Fibroblast of mammary gland (primary cell): ENCODE results near the gene TCP1.

ENCODE experiments used
- DNase-seq: peaks from one replicate; pipeline ENCODE4 v3.0.0-alpha.2; 2010; ENCODE audit warnings: low read depth
- H3K4me3 ChIP-seq: 2 replicates; pipeline ENCODE4 v1.5.1; 2011; ENCODE audit warnings: low read depth, mild to moderate bottlenecking, low read length, moderate library complexity; ENCODE audit not compliant: control insufficient read depth
- TF ChIP-seq, protein P1 (sequence below): conservative IDR thresholded peaks from 2 replicates; pipeline ENCODE4 v1.5.1; 2011; ENCODE audit warnings: low read depth, low read length, inconsistent platforms; ENCODE audit not compliant: control insufficient read depth, insufficient read depth

The TCP1 gene

DNA sequence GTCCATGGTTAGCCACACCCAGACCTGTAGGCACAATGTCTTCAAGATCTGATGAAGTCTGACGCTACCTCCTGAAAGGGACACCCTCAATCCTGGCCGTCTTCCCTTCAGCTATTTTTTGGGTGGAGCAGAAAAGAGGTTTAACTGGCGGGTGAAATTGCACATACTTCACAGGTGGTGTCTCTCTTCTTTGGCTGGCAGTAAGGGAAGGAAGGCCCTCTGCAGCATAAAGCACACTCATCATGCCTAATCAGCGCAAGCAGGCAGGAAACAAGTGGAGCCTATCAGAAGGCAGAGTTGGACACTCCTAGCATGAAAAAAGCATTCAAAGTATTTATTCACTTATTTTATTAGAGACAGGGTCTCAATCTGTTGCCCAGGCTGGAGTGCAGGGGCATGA lies 43.5 kb upstream of the TCP1 start:
- DNase-seq = no peak
- H3K4me3 ChIP-seq = no peak overlapping the region
- TF ChIP-seq, protein P1, sequence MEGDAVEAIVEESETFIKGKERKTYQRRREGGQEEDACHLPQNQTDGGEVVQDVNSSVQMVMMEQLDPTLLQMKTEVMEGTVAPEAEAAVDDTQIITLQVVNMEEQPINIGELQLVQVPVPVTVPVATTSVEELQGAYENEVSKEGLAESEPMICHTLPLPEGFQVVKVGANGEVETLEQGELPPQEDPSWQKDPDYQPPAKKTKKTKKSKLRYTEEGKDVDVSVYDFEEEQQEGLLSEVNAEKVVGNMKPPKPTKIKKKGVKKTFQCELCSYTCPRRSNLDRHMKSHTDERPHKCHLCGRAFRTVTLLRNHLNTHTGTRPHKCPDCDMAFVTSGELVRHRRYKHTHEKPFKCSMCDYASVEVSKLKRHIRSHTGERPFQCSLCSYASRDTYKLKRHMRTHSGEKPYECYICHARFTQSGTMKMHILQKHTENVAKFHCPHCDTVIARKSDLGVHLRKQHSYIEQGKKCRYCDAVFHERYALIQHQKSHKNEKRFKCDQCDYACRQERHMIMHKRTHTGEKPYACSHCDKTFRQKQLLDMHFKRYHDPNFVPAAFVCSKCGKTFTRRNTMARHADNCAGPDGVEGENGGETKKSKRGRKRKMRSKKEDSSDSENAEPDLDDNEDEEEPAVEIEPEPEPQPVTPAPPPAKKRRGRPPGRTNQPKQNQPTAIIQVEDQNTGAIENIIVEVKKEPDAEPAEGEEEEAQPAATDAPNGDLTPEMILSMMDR = no peak

DNA sequence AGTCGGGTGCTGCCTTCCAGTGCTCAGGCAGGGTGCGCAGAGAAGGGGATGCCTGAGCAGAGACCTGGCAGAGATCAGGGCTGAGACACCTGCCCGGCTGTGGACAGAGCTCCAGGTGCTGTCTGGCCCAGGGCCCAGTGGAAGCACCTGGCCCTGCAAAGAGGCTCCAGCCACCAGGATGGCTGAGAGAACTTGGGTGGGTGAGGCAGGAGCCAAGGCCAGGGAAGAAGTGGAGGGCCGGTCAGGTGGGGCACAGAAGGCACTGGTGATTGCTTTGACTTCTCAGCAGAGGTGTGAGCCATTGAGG lies 41.9 kb upstream of the TCP1 start:
- H3K4me3 ChIP-seq = no peak overlapping the region
- TF ChIP-seq, protein P1 = no peak
- no peak for DNase-seq

DNA sequence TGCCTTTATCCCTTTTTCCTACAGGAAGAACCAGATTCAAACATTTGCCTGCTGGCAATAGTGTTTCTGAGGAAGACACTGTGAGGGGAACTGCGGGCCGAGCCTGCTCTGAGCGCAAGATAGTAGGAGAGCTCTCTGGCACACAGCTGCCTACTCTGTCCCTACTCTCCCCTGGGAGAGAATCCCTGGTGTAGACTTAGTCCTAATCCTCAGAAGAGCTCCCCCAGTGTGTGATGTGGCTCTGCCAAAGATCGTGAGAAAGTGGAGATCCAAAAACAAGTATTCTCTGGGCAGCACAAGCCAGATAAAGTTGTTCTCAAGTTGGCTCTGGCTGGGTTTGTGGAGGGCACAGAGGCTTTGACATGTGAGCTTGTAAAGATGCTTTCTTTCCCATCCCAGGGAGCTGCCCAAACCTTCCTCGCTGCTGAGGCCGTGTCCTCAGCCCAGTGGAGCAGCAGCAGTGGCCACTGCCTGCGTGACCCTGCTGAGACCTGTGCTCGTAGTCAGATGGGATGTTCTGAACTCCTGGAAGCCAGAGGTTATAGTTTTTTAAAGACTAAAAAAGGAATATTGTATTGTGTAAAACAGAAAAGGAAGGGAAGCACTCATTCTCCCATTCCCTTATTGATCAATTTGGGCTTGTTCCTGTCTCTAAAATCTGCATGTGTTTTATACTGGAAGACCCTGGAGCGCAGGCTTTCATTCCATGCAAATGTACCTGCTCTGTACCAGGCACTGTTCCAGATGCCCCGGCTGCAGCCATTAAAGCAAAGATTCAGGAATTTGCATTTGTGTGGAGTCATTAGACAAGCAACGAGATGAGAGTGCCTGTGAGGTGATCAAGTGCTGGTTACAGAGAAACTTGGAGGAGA lies 41.3 kb upstream of the TCP1 start:
- TF ChIP-seq, protein P1 = no peak
- no peak for DNase-seq
- no peak overlapping the region for H3K4me3 ChIP-seq

DNA sequence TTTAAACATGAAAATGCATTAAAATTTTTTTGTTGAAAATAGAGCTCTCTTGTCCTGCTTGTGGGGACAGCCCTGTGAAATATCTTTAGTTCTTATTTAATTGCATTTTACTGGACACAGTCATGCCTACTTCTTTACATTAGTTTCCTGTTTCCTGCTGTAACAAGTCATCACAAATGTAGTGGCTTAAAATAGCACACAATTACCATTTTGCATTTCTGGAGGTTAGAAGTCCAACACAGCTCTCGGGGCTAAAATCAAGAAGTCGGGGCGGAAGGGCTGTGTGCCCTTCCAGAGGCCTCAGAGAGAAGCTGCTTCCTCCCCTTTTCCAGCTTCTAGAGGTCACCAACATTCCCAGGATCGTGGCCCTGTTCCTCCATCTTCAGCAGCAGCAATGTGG lies 40.1 kb upstream of the TCP1 start:
- no peak overlapping the region for H3K4me3 ChIP-seq
- DNase-seq = no peak
- TF ChIP-seq, protein P1 = no peak

DNA sequence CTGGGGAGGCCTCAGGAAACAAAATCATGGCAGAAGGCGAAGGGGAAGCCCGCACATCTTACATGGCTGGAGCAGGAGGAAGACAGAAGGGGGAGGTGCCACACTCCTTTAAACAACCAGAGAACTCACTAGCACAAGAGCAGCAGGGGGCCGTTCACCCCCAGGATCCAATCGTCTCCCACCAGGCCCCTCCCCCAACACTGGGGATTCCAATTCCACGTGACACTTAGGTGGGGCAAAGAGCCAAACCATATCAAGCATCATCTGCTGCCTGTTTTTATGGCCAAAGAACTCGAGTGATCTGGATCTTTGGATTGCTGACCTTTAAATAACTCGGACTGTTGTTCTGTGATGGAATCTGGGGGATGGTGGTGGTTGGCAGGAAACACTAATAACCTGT lies 38.7 kb upstream of the TCP1 start:
- H3K4me3 ChIP-seq = no peak overlapping the region
- DNase-seq = peak; percentile 22
- TF ChIP-seq, protein P1 = no peak

DNA sequence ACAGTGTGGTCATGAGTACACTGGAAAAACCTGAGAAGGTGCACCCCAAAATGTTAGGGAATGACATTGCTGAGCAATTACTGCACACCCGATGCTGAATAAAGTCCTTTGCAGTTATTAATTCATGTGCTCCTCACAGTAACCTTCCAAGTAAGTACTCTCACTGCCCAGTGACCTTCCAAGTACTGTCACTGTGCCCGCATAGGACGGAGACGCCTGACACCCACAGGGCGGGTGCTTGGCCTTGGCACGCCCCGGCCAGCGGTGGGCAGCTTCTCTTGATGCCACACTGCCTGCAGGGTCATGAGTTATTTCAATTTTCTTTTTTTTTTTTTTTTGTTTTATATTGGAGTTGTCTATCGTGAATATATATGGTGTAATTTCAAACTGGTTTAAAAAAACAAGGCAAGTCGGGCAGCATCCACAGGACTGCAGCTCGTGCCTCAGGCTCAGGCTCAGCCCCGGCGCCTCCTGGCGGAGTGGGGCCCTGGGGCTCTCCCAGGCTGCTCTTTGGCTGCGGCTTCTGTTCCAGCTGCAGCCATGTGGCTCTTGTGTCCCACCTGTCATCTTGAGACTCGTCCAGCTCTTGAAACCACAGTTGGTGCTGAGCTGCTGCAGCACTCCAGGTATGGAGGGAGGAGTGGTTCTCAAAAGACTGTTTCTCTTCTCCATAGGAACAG lies 37.7 kb upstream of the TCP1 start:
- no peak overlapping the region for H3K4me3 ChIP-seq
- TF ChIP-seq, protein P1 = no peak
- DNase-seq = no peak
